Ovary (tissue), 3 donors: Measurements from ENCODE around the gene RBP7.

Source experiments
- EP300 ChIP-seq: sonication (generic); formaldehyde crosslinking; IDR thresholded peaks from one replicate; pipeline ENCODE4 v1.6.1; 2017; ENCODE audit warnings: antibody characterized with exemption
- POLR2A ChIP-seq: fragments of 450-650 bp; IDR thresholded peaks from one replicate; pipeline ENCODE4 v1.6.1; 2017; ENCODE audit warnings: antibody characterized with exemption, mild to moderate bottlenecking, moderate library complexity
- TF ChIP-seq, protein P1 (sequence below), 3 donors: fragments of 450-650 bp in 2 of 3; fragments of 200-600 bp in 1 of 3; IDR thresholded peaks; one replicate each; pipeline versions ENCODE4 v1.5.1 to v1.8.0; 2016 to 2022; ENCODE audit warnings: antibody characterized with exemption in 3 of 3, mild to moderate bottlenecking in 1 of 3
- donor health status: DM: no; HTN: no; CAD: no.

DNA sequence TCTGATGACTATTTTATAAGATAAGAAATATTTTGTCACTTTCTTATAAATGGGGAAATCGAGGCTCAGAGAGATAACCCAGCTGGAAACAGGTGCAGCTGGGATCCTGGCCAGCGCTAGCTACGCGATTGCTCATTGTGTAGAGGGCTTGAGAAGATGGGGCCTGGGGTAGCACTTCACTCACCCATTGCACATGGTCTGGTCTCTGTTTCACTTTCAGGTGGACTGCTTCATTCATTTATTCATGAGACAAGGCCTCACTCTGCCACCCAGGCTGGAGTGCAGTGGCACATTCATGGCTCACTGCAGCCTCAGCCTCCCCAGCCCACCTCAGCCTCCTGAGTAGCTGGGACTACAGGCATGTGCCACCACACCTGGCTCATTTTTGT is 59.6 kb downstream of the RBP7 start:
- TF ChIP-seq POLR2A (no peak), EP300 (no peak)
- TF ChIP-seq, protein P1, sequence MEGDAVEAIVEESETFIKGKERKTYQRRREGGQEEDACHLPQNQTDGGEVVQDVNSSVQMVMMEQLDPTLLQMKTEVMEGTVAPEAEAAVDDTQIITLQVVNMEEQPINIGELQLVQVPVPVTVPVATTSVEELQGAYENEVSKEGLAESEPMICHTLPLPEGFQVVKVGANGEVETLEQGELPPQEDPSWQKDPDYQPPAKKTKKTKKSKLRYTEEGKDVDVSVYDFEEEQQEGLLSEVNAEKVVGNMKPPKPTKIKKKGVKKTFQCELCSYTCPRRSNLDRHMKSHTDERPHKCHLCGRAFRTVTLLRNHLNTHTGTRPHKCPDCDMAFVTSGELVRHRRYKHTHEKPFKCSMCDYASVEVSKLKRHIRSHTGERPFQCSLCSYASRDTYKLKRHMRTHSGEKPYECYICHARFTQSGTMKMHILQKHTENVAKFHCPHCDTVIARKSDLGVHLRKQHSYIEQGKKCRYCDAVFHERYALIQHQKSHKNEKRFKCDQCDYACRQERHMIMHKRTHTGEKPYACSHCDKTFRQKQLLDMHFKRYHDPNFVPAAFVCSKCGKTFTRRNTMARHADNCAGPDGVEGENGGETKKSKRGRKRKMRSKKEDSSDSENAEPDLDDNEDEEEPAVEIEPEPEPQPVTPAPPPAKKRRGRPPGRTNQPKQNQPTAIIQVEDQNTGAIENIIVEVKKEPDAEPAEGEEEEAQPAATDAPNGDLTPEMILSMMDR (IDR thresholded peaks at IDR 0.05): no peak
